HEK293 (cell line): Measurements from ENCODE around the gene SNAI1.

ENCODE experiments used
- CTCF ChIP-seq: fragments of 450-650 bp; formaldehyde crosslinking; IDR thresholded peaks from 2 replicates; pipeline ENCODE4 v1.5.1; 2016; ENCODE audit warnings: missing biosample characterization, missing genetic modification characterization
- GLI4 ChIP-seq: fragments of 450-650 bp; formaldehyde crosslinking; IDR thresholded peaks from 2 replicates; pipeline ENCODE4 v1.5.1; 2016; ENCODE audit warnings: missing biosample characterization, missing genetic modification characterization
- INSM2 ChIP-seq: fragments of 450-650 bp; formaldehyde crosslinking; IDR thresholded peaks from 2 replicates; pipeline ENCODE4 v1.5.1; 2016; ENCODE audit warnings: missing biosample characterization, missing genetic modification characterization
- KLF16 ChIP-seq: fragments of 450-650 bp; formaldehyde crosslinking; IDR thresholded peaks from 2 replicates; pipeline ENCODE4 v1.5.1; 2017; ENCODE audit warnings: missing biosample characterization, missing genetic modification characterization
- OVOL3 ChIP-seq: fragments of 450-650 bp; formaldehyde crosslinking; IDR thresholded peaks from 2 replicates; pipeline ENCODE4 v1.5.1; 2016; ENCODE audit warnings: missing biosample characterization, missing genetic modification characterization
- REST ChIP-seq: fragments of 450-650 bp; formaldehyde crosslinking; IDR thresholded peaks from 2 replicates; pipeline ENCODE4 v1.5.1; 2016; ENCODE audit warnings: missing biosample characterization, missing genetic modification characterization
- TCF7L2 ChIP-seq: IDR thresholded peaks from 2 replicates; pipeline ENCODE4 v1.6.1; 2011; ENCODE audit warnings: low read depth, mild to moderate bottlenecking, inconsistent platforms, low read length, moderate library complexity, borderline replicate concordance
- YY2 ChIP-seq: fragments of 450-650 bp; formaldehyde crosslinking; IDR thresholded peaks from 2 replicates; pipeline ENCODE4 v1.5.1; 2016; ENCODE audit warnings: missing biosample characterization, missing genetic modification characterization
- ZBTB20 ChIP-seq: fragments of 450-650 bp; formaldehyde crosslinking; IDR thresholded peaks from 2 replicates; pipeline ENCODE4 v1.5.1; 2016; ENCODE audit warnings: missing biosample characterization, missing genetic modification characterization
- ZNF112 ChIP-seq: fragments of 450-650 bp; formaldehyde crosslinking; IDR thresholded peaks from 2 replicates; pipeline ENCODE4 v1.5.0; 2017; ENCODE audit warnings: missing biosample characterization, missing genetic modification characterization
- ZNF140 ChIP-seq: fragments of 450-650 bp; formaldehyde crosslinking; IDR thresholded peaks from 2 replicates; pipeline ENCODE4 v1.5.1; 2016; ENCODE audit warnings: missing biosample characterization, missing genetic modification characterization
- ZNF175 ChIP-seq: fragments of 450-650 bp; formaldehyde crosslinking; IDR thresholded peaks from 2 replicates; pipeline ENCODE4 v1.5.1; 2016; ENCODE audit warnings: missing biosample characterization, missing genetic modification characterization
- ZNF266 ChIP-seq: fragments of 450-650 bp; formaldehyde crosslinking; IDR thresholded peaks from 2 replicates; pipeline ENCODE4 v1.5.1; 2016; ENCODE audit warnings: missing biosample characterization, missing genetic modification characterization, low read depth
- ZNF335 ChIP-seq: fragments of 450-650 bp; formaldehyde crosslinking; conservative IDR thresholded peaks from 2 replicates; pipeline ENCODE4 v1.5.1; 2016; ENCODE audit warnings: missing biosample characterization, missing genetic modification characterization
- ZNF658 ChIP-seq: fragments of 450-650 bp; formaldehyde crosslinking; IDR thresholded peaks from 2 replicates; pipeline ENCODE4; 2016; ENCODE audit warnings: missing biosample characterization, missing genetic modification characterization
- ZNF692 ChIP-seq: fragments of 450-650 bp; formaldehyde crosslinking; IDR thresholded peaks from 2 replicates; pipeline ENCODE4 v1.5.1; 2016; ENCODE audit warnings: missing biosample characterization, missing genetic modification characterization
- ZNF747 ChIP-seq: fragments of 450-650 bp; formaldehyde crosslinking; IDR thresholded peaks from 2 replicates; pipeline ENCODE4 v1.5.1; 2016; ENCODE audit warnings: missing biosample characterization, missing genetic modification characterization
- ZNF830 ChIP-seq: fragments of 450-650 bp; IDR thresholded peaks from 2 replicates; pipeline ENCODE4 v1.5.0; 2018; ENCODE audit warnings: missing biosample characterization, missing genetic modification characterization, low read depth, mild to moderate bottlenecking, moderate library complexity
- TF ChIP-seq, protein P1 (sequence below): fragments of 450-650 bp; formaldehyde crosslinking; optimal IDR thresholded peaks from 2 replicates; pipeline ENCODE3; 2016; ENCODE audit warnings: missing biosample characterization, mild to moderate bottlenecking, missing genetic modification characterization
- TF ChIP-seq, protein P2 (sequence below): fragments of 450-650 bp; formaldehyde crosslinking; IDR thresholded peaks from 2 replicates; pipeline ENCODE4 v1.5.1; 2016; ENCODE audit warnings: missing biosample characterization, missing genetic modification characterization
- TF ChIP-seq, protein P3 (sequence below): fragments of 450-650 bp; formaldehyde crosslinking; IDR thresholded peaks from 2 replicates; pipeline ENCODE4 v1.5.1; 2016; ENCODE audit warnings: missing biosample characterization, missing genetic modification characterization
- TF ChIP-seq, protein P4 (sequence below): fragments of 450-650 bp; formaldehyde crosslinking; IDR thresholded peaks from 2 replicates; pipeline ENCODE4 v1.5.1; 2017; ENCODE audit warnings: missing biosample characterization, missing genetic modification characterization

Gene SNAI1

GRCh38 chr20:49979030-49979832, 3.5 kb upstream of the SNAI1 start (continued):
- TF ChIP-seq REST (tag by site-specific recombination) (no peak), ZNF335 (tag by site-specific recombination) (peak; percentile 97), ZNF175 (tag by site-specific recombination) (no peak), ZNF266 (tag by site-specific recombination) (no peak), ZNF692 (tag by site-specific recombination) (peak; percentile 89), GLI4 (tag by site-specific recombination) (no peak), KLF16 (tag by site-specific recombination) (peak; percentile 94), ZNF830 (tag by site-specific recombination) (no peak), ZNF140 (tag by site-specific recombination) (no peak), ZBTB20 (tag by site-specific recombination) (no peak), ZNF658 (tag by site-specific recombination) (no peak), ZNF112 (tag by site-specific recombination) (no peak), CTCF (tag by site-specific recombination) (peak; percentile 99), ZNF747 (tag by site-specific recombination) (no peak), TCF7L2 (no peak), YY2 (tag by site-specific recombination) (no peak), INSM2 (no peak), OVOL3 (tag by site-specific recombination) (no peak)
- TF ChIP-seq, protein P1, sequence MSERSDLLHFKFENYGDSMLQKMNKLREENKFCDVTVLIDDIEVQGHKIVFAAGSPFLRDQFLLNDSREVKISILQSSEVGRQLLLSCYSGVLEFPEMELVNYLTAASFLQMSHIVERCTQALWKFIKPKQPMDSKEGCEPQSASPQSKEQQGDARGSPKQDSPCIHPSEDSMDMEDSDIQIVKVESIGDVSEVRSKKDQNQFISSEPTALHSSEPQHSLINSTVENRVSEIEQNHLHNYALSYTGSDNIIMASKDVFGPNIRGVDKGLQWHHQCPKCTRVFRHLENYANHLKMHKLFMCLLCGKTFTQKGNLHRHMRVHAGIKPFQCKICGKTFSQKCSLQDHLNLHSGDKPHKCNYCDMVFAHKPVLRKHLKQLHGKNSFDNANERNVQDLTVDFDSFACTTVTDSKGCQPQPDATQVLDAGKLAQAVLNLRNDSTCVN = peak; percentile 76
- TF ChIP-seq, protein P2, sequence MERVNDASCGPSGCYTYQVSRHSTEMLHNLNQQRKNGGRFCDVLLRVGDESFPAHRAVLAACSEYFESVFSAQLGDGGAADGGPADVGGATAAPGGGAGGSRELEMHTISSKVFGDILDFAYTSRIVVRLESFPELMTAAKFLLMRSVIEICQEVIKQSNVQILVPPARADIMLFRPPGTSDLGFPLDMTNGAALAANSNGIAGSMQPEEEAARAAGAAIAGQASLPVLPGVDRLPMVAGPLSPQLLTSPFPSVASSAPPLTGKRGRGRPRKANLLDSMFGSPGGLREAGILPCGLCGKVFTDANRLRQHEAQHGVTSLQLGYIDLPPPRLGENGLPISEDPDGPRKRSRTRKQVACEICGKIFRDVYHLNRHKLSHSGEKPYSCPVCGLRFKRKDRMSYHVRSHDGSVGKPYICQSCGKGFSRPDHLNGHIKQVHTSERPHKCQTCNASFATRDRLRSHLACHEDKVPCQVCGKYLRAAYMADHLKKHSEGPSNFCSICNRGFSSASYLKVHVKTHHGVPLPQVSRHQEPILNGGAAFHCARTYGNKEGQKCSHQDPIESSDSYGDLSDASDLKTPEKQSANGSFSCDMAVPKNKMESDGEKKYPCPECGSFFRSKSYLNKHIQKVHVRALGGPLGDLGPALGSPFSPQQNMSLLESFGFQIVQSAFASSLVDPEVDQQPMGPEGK (tag by site-specific recombination) = peak; percentile 98
- TF ChIP-seq, protein P3, sequence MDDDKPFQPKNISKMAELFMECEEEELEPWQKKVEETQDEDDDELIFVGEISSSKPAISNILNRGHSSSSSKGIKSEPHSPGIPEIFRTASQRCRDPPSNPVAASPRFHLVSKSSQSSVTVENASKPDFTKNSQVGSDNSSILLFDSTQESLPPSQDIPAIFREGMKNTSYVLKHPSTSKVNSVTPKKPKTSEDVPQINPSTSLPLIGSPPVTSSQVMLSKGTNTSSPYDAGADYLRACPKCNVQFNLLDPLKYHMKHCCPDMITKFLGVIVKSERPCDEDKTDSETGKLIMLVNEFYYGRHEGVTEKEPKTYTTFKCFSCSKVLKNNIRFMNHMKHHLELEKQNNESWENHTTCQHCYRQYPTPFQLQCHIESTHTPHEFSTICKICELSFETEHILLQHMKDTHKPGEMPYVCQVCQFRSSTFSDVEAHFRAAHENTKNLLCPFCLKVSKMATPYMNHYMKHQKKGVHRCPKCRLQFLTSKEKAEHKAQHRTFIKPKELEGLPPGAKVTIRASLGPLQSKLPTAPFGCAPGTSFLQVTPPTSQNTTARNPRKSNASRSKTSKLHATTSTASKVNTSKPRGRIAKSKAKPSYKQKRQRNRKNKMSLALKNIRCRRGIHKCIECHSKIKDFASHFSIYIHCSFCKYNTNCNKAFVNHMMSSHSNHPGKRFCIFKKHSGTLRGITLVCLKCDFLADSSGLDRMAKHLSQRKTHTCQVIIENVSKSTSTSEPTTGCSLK (tag by site-specific recombination) = no peak
- TF ChIP-seq, protein P4, sequence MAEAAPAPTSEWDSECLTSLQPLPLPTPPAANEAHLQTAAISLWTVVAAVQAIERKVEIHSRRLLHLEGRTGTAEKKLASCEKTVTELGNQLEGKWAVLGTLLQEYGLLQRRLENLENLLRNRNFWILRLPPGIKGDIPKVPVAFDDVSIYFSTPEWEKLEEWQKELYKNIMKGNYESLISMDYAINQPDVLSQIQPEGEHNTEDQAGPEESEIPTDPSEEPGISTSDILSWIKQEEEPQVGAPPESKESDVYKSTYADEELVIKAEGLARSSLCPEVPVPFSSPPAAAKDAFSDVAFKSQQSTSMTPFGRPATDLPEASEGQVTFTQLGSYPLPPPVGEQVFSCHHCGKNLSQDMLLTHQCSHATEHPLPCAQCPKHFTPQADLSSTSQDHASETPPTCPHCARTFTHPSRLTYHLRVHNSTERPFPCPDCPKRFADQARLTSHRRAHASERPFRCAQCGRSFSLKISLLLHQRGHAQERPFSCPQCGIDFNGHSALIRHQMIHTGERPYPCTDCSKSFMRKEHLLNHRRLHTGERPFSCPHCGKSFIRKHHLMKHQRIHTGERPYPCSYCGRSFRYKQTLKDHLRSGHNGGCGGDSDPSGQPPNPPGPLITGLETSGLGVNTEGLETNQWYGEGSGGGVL = peak; percentile 85
